SK-N-SH treated with all-trans-retinoic acid at 6 μM for 48 hours (cell line): ENCODE measurements around the gene RGS9.

Experiments used
- ATAC-seq: fragments of 200-7000 bp; cut with Tn5 transposase; 3 replicates; pipeline ENCODE4 v1.9.1; 2020; ENCODE audit warnings: mild to moderate bottlenecking, moderate library complexity
- ARNTL ChIP-seq: fragments of 450-650 bp; formaldehyde crosslinking; IDR thresholded peaks from 2 replicates; pipeline ENCODE4 v1.5.0; 2020; ENCODE audit warnings: low read depth, mild to moderate bottlenecking, moderate library complexity, borderline replicate concordance
- BACH2 ChIP-seq: fragments of 250-450 bp; sonication (Bioruptor Pico); IDR thresholded peaks from 2 replicates; pipeline ENCODE4 v1.9.0; 2021; ENCODE audit warnings: mild to moderate bottlenecking, borderline replicate concordance
- CSDC2 ChIP-seq: fragments of 250-450 bp; sonication (Bioruptor Pico); IDR thresholded peaks from 2 replicates; pipeline ENCODE4 v1.5.0; 2020; ENCODE audit warnings: mild to moderate bottlenecking, moderate library complexity
- CSRNP3 ChIP-seq: fragments of 250-450 bp; sonication (Bioruptor Pico); IDR thresholded peaks from 2 replicates; pipeline ENCODE4 v1.5.1; 2021; ENCODE audit warnings: mild to moderate bottlenecking, moderate library complexity
- ISL1 ChIP-seq: fragments of 250-450 bp; sonication (Bioruptor Pico); IDR thresholded peaks from 2 replicates; pipeline ENCODE4 v2.1.2; 2022; ENCODE audit warnings: mild to moderate bottlenecking, moderate library complexity
- OSR1 ChIP-seq: fragments of 250-450 bp; sonication (Bioruptor Pico); IDR thresholded peaks from 2 replicates; pipeline ENCODE4 v1.8.0; 2022; ENCODE audit warnings: moderate library complexity, mild to moderate bottlenecking, inconsistent platforms
- RARB ChIP-seq: fragments of 250-450 bp; sonication (Bioruptor Pico); IDR thresholded peaks from 2 replicates; pipeline ENCODE4 v1.8.0; 2021; ENCODE audit warnings: mild to moderate bottlenecking, moderate library complexity
- TCF4 ChIP-seq: fragments of 250-450 bp; sonication (Bioruptor Pico); IDR thresholded peaks from 2 replicates; pipeline ENCODE4 v1.8.0; 2021; ENCODE audit warnings: mild to moderate bottlenecking, moderate library complexity, borderline replicate concordance
- TOX ChIP-seq: fragments of 250-450 bp; sonication (Bioruptor Pico); IDR thresholded peaks from 2 replicates; pipeline ENCODE4 v1.8.0; 2021; ENCODE audit warnings: mild to moderate bottlenecking, moderate library complexity, borderline replicate concordance
- ZC3H10 ChIP-seq: fragments of 250-450 bp; sonication (Bioruptor Pico); IDR thresholded peaks from 2 replicates; pipeline ENCODE4 v1.5.1; 2021; ENCODE audit warnings: mild to moderate bottlenecking, moderate library complexity
- ZFP3 ChIP-seq: fragments of 250-450 bp; sonication (Bioruptor Pico); IDR thresholded peaks from 2 replicates; pipeline ENCODE4 v1.5.0; 2020; ENCODE audit warnings: mild to moderate bottlenecking, moderate library complexity
- ZNF565 ChIP-seq: fragments of 450-650 bp; formaldehyde crosslinking; conservative IDR thresholded peaks from 2 replicates; pipeline ENCODE4 v1.5.0; 2020; ENCODE audit warnings: low read depth, mild to moderate bottlenecking, moderate library complexity
- ZNF70 ChIP-seq: fragments of 450-650 bp; formaldehyde crosslinking; IDR thresholded peaks from 2 replicates; pipeline ENCODE4 v1.5.0; 2020; ENCODE audit warnings: mild to moderate bottlenecking, moderate library complexity
- ZNF8 ChIP-seq: fragments of 450-650 bp; formaldehyde crosslinking; IDR thresholded peaks from 2 replicates; pipeline ENCODE4 v1.5.0; 2020; ENCODE audit warnings: mild to moderate bottlenecking, moderate library complexity
- TF ChIP-seq, protein P1 (sequence below): fragments of 250-450 bp; sonication (Bioruptor Pico); IDR thresholded peaks from 2 replicates; pipeline ENCODE4 v1.5.1; 2020; ENCODE audit warnings: low read depth, mild to moderate bottlenecking, moderate library complexity
- TF ChIP-seq, protein P2 (sequence below): fragments of 250-450 bp; sonication (Bioruptor Pico); IDR thresholded peaks from 2 replicates; pipeline ENCODE4 v1.8.0; 2021; ENCODE audit warnings: low read depth, mild to moderate bottlenecking, moderate library complexity, borderline replicate concordance
- TF ChIP-seq, protein P3 (sequence below): fragments of 250-450 bp; sonication (Bioruptor Pico); IDR thresholded peaks from 2 replicates; pipeline ENCODE4 v1.8.0; 2020; ENCODE audit warnings: mild to moderate bottlenecking, moderate library complexity, borderline replicate concordance

Gene RGS9

GRCh38 chr17:65259281-65259680 lies 122.1 kb downstream of the RGS9 start:
- ATAC-seq, result no peak
- TF ChIP-seq ZC3H10 (CRISPR knock-in tag) (no peak), ZNF565 (CRISPR knock-in tag) (no peak), ZNF8 (no peak), ISL1 (CRISPR knock-in tag) (no peak), ZFP3 (CRISPR knock-in tag) (no peak), ZNF70 (CRISPR knock-in tag) (no peak), OSR1 (CRISPR knock-in tag) (no peak), CSRNP3 (CRISPR knock-in tag) (no peak)
- TF ChIP-seq, protein P1, sequence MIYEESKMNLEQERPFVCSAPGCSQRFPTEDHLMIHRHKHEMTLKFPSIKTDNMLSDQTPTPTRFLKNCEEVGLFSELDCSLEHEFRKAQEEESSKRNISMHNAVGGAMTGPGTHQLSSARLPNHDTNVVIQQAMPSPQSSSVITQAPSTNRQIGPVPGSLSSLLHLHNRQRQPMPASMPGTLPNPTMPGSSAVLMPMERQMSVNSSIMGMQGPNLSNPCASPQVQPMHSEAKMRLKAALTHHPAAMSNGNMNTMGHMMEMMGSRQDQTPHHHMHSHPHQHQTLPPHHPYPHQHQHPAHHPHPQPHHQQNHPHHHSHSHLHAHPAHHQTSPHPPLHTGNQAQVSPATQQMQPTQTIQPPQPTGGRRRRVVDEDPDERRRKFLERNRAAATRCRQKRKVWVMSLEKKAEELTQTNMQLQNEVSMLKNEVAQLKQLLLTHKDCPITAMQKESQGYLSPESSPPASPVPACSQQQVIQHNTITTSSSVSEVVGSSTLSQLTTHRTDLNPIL, result no peak
- TF ChIP-seq, protein P2, sequence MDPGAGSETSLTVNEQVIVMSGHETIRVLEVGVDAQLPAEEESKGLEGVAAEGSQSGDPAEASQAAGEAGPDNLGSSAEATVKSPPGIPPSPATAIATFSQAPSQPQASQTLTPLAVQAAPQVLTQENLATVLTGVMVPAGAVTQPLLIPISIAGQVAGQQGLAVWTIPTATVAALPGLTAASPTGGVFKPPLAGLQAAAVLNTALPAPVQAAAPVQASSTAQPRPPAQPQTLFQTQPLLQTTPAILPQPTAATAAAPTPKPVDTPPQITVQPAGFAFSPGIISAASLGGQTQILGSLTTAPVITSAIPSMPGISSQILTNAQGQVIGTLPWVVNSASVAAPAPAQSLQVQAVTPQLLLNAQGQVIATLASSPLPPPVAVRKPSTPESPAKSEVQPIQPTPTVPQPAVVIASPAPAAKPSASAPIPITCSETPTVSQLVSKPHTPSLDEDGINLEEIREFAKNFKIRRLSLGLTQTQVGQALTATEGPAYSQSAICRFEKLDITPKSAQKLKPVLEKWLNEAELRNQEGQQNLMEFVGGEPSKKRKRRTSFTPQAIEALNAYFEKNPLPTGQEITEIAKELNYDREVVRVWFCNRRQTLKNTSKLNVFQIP, result no peak

DNA sequence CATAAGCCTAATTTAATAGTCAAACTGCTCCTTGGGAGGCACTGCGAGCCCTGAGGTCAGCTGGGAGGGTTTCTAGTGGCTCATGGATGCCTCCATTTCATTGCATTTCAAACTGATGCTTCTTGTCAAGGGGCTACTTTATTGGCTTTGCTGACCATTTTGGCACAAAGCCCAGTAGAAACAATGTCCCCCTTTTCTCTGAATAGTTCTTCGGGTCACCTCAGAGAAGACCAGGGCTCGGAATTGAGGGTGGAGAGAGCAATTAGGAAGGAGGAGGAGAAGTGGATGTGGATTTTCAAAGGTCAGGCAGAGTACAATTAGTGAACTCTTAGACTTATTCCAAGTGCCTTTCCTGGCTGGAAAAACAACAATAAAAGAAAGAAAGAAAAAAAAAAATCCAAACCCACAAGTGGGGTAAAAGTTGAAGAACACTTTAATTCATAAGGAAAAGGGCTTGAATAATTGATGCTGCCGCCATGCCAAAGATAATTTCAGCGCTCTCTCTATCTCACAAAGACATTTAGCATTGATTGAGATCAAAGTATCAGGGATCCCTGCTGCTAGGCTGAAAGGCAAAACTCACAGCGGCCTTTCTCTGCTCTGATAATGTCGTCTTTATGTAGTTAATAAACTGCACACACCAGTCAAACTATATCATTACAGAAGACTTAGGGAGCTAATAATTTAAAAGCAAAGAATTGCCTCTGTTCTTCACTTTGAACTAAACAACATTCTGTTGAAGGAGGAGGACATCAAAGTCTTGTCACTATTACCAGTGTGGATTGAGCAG lies 122.7 kb downstream of the RGS9 start:
- no peak for ATAC-seq
- TF ChIP-seq TCF4 (CRISPR knock-in tag) (no peak), TOX (CRISPR knock-in tag) (no peak), ZNF565 (CRISPR knock-in tag) (no peak), ZC3H10 (CRISPR knock-in tag) (no peak), BACH2 (CRISPR knock-in tag) (no peak)
- TF ChIP-seq, protein P3, sequence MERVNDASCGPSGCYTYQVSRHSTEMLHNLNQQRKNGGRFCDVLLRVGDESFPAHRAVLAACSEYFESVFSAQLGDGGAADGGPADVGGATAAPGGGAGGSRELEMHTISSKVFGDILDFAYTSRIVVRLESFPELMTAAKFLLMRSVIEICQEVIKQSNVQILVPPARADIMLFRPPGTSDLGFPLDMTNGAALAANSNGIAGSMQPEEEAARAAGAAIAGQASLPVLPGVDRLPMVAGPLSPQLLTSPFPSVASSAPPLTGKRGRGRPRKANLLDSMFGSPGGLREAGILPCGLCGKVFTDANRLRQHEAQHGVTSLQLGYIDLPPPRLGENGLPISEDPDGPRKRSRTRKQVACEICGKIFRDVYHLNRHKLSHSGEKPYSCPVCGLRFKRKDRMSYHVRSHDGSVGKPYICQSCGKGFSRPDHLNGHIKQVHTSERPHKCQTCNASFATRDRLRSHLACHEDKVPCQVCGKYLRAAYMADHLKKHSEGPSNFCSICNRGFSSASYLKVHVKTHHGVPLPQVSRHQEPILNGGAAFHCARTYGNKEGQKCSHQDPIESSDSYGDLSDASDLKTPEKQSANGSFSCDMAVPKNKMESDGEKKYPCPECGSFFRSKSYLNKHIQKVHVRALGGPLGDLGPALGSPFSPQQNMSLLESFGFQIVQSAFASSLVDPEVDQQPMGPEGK (CRISPR knock-in tag), result no peak
- TF ChIP-seq, protein P2, result no peak
- TF ChIP-seq, all 23 proteins: peak for 0

DNA sequence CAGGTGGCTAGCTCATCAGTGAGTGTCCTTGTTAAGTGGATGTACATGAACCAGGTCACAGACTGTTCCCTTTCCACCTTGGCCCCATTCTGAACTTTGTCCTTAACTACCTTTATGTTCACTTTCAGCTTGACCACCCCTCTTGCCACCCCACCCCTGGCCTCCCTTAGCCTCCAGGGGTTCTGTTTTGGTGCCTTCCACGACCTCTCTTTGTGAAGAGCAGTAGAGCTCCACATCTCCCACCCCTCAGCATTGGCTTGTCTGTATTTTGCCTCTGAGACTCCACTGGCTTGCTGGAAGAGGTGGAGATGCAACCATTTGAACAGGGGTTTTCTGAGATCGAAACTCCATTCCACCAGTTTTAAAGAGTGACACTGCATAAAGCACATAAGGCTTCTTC lies 123.5 kb downstream of the RGS9 start:
- no peak for ATAC-seq

More for the DNA sequence above, 123.5 kb downstream of the RGS9 start:
- TF ChIP-seq TCF4 (CRISPR knock-in tag) (no peak), ZFP3 (CRISPR knock-in tag) (no peak), TOX (CRISPR knock-in tag) (no peak), ARNTL (CRISPR knock-in tag) (no peak), RARB (CRISPR knock-in tag) (no peak), ZC3H10 (CRISPR knock-in tag) (no peak), ISL1 (CRISPR knock-in tag) (no peak), CSDC2 (CRISPR knock-in tag) (no peak)
- TF ChIP-seq, protein P3 (CRISPR knock-in tag), result no peak
